ENCODE measurements around the gene LELP1. TPM values are rescaled to one million over a fixed set of nuclear protein-coding genes. Genes with fewer than 3 reads are reported as not detected.

The LELP1 gene
- total and polyA plus RNA-seq, 2 experiments from 2014 or later, result not detected

DNA sequence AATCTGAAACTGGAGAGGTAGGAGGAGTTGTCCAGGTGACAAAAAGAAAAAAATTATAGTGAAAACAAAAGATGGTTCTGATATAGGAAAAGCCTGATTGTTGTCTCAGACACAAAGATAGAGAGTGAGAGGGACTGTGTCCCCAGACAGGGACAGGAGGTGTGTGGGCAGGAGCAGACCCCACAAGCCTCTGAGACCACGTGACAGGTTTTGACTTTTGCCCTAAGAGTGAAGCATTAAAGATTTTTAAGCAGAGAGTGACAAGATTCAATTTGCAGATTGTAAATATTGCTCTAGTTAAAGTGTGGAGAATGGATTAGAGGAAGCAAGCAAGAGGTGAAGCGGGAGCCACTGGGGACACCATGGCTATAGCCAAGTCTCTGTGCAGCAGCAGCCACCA is 24.6 kb downstream of the LELP1 start (continued):
- TF ChIP-seq, protein P1, sequence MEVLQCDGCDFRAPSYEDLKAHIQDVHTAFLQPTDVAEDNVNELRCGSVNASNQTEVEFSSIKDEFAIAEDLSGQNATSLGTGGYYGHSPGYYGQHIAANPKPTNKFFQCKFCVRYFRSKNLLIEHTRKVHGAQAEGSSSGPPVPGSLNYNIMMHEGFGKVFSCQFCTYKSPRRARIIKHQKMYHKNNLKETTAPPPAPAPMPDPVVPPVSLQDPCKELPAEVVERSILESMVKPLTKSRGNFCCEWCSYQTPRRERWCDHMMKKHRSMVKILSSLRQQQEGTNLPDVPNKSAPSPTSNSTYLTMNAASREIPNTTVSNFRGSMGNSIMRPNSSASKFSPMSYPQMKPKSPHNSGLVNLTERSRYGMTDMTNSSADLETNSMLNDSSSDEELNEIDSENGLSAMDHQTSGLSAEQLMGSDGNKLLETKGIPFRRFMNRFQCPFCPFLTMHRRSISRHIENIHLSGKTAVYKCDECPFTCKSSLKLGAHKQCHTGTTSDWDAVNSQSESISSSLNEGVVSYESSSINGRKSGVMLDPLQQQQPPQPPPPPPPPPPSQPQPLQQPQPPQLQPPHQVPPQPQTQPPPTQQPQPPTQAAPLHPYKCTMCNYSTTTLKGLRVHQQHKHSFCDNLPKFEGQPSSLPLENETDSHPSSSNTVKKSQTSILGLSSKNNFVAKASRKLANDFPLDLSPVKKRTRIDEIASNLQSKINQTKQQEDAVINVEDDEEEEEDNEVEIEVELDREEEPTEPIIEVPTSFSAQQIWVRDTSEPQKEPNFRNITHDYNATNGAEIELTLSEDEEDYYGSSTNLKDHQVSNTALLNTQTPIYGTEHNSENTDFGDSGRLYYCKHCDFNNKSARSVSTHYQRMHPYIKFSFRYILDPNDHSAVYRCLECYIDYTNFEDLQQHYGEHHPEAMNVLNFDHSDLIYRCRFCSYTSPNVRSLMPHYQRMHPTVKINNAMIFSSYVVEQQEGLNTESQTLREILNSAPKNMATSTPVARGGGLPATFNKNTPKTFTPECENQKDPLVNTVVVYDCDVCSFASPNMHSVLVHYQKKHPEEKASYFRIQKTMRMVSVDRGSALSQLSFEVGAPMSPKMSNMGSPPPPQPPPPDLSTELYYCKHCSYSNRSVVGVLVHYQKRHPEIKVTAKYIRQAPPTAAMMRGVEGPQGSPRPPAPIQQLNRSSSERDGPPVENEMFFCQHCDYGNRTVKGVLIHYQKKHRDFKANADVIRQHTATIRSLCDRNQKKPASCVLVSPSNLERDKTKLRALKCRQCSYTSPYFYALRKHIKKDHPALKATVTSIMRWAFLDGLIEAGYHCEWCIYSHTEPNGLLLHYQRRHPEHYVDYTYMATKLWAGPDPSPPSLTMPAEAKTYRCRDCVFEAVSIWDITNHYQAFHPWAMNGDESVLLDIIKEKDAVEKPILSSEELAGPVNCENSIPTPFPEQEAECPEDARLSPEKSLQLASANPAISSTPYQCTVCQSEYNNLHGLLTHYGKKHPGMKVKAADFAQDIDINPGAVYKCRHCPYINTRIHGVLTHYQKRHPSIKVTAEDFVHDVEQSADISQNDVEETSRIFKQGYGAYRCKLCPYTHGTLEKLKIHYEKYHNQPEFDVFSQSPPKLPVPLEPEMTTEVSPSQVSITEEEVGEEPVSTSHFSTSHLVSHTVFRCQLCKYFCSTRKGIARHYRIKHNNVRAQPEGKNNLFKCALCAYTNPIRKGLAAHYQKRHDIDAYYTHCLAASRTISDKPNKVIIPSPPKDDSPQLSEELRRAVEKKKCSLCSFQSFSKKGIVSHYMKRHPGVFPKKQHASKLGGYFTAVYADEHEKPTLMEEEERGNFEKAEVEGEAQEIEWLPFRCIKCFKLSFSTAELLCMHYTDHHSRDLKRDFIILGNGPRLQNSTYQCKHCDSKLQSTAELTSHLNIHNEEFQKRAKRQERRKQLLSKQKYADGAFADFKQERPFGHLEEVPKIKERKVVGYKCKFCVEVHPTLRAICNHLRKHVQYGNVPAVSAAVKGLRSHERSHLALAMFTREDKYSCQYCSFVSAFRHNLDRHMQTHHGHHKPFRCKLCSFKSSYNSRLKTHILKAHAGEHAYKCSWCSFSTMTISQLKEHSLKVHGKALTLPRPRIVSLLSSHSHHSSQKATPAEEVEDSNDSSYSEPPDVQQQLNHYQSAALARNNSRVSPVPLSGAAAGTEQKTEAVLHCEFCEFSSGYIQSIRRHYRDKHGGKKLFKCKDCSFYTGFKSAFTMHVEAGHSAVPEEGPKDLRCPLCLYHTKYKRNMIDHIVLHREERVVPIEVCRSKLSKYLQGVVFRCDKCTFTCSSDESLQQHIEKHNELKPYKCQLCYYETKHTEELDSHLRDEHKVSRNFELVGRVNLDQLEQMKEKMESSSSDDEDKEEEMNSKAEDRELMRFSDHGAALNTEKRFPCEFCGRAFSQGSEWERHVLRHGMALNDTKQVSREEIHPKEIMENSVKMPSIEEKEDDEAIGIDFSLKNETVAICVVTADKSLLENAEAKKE (CRISPR knock-in tag; IDR thresholded peaks at IDR 0.05), result no peak

DNA sequence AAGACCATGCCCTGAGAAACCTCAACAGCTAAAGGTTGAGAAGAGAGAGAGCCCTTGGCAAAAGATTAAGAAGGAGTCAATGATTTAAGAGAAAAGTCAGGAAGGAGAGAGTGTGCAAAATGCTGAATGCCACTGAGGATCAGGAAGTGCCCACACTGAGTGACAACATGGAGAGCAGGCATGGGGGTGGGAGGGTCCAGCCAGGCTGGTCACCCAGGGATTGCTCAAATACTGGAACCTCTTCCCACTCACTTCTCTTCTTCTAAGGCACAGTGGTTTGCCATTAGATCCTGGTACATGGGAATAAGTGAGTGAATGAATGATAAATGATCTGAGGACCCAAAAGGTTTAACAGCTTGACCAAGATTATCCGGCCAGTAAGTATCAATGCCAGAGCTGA is 25.3 kb downstream of the LELP1 start:
- Mint-ChIP-seq H3K27me3 (ENCODE audit: insufficient read depth, low read depth, poor library complexity) (peaks cover 2% of the 10 kb centered on the region), H3K4me3 (no peak overlapping the region), H3K9me3 (no peaks in the 10 kb centered on the region; the same call in 1 of the 3 replicates), H3K4me1 (no peaks in the 10 kb centered on the region), H3K36me3 (ENCODE audit: low read depth) (no peaks in the 10 kb centered on the region), H3K27ac (no peak overlapping the region)
- ATAC-seq (no peak), DNase-seq (ENCODE audit: low spot score) (no peak)
- no peaks in the 10 kb centered on the region for H3K27me3 ChIP-seq (ENCODE audit: insufficient read depth)
- H2AFZ ChIP-seq, result no peak overlapping the region; the same call in 1 of the 2 replicates
- no peaks in the 10 kb centered on the region for H4K20me1 ChIP-seq (replicated peaks; ENCODE audit: insufficient read depth)
- H3K79me2 ChIP-seq (replicated peaks; ENCODE audit: insufficient read depth), result no peaks in the 10 kb centered on the region
- no peak overlapping the region for H3K27ac ChIP-seq (ENCODE audit: low read depth)
- no peaks in the 10 kb centered on the region for H3K4me1 ChIP-seq (ENCODE audit: insufficient read depth)
- no peaks in the 10 kb centered on the region for H3K9me2 ChIP-seq (ENCODE audit: insufficient read depth)
- no peak overlapping the region for H3K4me2 ChIP-seq
- H3K36me3 ChIP-seq (ENCODE audit: insufficient read depth), result no peaks in the 10 kb centered on the region
- no peaks in the 10 kb centered on the region for H3F3A ChIP-seq (replicated peaks; ENCODE audit: low read depth)
- H3K4me3 ChIP-seq, result no peak overlapping the region
- TF ChIP-seq STAT1 (IDR thresholded peaks at IDR 0.05; ENCODE audit: unreplicated experiment) (no peak), JUNB (IDR thresholded peaks at IDR 0.05; ENCODE audit: unreplicated experiment) (no peak), EZH2phosphoT487 (IDR thresholded peaks at IDR 0.05; ENCODE audit: unreplicated experiment) (no peak), POLR2AphosphoS5 (IDR thresholded peaks at IDR 0.05; ENCODE audit: low read depth) (no peak), ZNF331 (CRISPR knock-in tag; IDR thresholded peaks at IDR 0.05; ENCODE audit: low read depth) (no peak), EZH2 (IDR thresholded peaks at IDR 0.05; ENCODE audit: low read depth, unreplicated experiment) (no peak)
- TF ChIP-seq, protein P1 (CRISPR knock-in tag; IDR thresholded peaks at IDR 0.05), result no peak
- TF ChIP-seq, protein P2, sequence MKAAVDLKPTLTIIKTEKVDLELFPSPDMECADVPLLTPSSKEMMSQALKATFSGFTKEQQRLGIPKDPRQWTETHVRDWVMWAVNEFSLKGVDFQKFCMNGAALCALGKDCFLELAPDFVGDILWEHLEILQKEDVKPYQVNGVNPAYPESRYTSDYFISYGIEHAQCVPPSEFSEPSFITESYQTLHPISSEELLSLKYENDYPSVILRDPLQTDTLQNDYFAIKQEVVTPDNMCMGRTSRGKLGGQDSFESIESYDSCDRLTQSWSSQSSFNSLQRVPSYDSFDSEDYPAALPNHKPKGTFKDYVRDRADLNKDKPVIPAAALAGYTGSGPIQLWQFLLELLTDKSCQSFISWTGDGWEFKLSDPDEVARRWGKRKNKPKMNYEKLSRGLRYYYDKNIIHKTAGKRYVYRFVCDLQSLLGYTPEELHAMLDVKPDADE (IDR thresholded peaks at IDR 0.05), result no peak
